ENCODE results near the gene UQCC2. TPM values are rescaled to one million over a fixed set of nuclear protein-coding genes. Genes with fewer than 3 reads are reported as not detected.

UQCC2 gene
- total RNA-seq, 1 donor from 2014 or later: 79.4 TPM

DNA sequence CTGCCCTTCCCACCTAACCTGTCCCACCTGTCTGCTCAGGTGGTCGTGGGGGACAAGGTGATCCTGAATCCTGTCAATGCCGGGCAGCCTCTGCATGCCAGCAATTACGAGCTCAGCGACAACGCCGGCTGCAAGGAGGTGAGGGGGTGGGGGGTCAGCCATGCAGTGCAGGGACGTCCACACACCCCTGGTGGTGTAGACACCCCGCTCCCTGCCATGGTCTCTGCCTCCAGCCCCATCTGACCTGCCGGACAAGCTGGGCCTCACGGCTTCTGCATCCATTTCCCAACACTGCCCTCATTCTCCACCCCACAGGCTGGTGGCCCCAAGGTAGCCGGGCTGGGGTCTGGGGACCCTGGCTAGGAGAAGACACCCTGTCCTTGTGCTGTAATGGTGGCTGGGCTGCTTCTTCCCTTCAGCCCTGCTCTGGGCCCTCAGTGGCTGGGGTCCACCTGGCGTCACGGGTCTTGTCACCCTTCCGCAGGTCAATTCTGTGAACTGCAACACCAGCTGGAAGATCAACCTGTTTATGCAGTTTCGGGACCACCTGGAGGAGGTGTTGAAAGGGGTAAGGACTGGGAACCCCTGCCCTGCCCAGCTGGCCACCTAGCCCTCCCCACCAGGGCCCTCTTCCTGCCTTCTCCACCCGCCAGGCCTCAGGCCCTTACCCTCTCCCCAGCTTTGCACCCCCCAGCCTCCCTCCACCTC is 52.4 kb downstream of the UQCC2 start:
- Mint-ChIP-seq H3K36me3 (no peaks in the 10 kb centered on the region), H3K9me3 (no peaks in the 10 kb centered on the region), H3K27me3 (ENCODE audit: low read depth) (no peaks in the 10 kb centered on the region), H3K4me1 (no peaks in the 10 kb centered on the region), H3K27ac (no peak overlapping the region), H3K4me3 (no peak overlapping the region)
- no peak for DNase-seq (ENCODE audit: low spot score in 2 of 2, unreplicated experiment in 2 of 2)
- TF ChIP-seq, protein P1, sequence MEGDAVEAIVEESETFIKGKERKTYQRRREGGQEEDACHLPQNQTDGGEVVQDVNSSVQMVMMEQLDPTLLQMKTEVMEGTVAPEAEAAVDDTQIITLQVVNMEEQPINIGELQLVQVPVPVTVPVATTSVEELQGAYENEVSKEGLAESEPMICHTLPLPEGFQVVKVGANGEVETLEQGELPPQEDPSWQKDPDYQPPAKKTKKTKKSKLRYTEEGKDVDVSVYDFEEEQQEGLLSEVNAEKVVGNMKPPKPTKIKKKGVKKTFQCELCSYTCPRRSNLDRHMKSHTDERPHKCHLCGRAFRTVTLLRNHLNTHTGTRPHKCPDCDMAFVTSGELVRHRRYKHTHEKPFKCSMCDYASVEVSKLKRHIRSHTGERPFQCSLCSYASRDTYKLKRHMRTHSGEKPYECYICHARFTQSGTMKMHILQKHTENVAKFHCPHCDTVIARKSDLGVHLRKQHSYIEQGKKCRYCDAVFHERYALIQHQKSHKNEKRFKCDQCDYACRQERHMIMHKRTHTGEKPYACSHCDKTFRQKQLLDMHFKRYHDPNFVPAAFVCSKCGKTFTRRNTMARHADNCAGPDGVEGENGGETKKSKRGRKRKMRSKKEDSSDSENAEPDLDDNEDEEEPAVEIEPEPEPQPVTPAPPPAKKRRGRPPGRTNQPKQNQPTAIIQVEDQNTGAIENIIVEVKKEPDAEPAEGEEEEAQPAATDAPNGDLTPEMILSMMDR (IDR thresholded peaks at IDR 0.05; ENCODE audit: unreplicated experiment): no peak

DNA sequence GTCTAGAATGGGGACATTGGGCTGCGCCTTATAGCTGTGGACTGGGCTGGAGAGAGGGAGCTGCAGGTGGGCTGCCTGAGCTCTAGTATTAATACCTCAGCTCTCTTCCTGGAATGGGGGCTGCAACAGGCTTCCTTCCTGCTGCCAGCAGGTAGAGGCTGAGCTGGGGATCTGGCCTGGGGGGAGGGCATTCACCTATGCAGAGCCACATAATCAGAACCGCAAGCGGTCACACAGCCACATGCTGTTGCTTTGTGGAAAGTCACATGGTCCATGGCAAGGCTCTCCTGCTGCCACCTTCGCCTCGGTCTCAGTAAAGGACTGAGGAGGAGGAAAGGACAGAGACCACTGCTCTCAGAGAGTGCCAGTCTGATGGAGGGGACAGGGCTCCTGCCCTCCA is 54.7 kb downstream of the UQCC2 start:
- H3K27ac Mint-ChIP-seq: no peak overlapping the region
- no peaks in the 10 kb centered on the region for H3K4me1 Mint-ChIP-seq
- H3K4me3 Mint-ChIP-seq: no peak overlapping the region
- no peaks in the 10 kb centered on the region for H3K9me3 Mint-ChIP-seq
- no peaks in the 10 kb centered on the region for H3K36me3 Mint-ChIP-seq
- no peaks in the 10 kb centered on the region for H3K27me3 Mint-ChIP-seq (ENCODE audit: low read depth)
- DNase-seq (ENCODE audit: low spot score in 2 of 2, unreplicated experiment in 2 of 2): no peak
- TF ChIP-seq, protein P1 (IDR thresholded peaks at IDR 0.05; ENCODE audit: unreplicated experiment): no peak

DNA sequence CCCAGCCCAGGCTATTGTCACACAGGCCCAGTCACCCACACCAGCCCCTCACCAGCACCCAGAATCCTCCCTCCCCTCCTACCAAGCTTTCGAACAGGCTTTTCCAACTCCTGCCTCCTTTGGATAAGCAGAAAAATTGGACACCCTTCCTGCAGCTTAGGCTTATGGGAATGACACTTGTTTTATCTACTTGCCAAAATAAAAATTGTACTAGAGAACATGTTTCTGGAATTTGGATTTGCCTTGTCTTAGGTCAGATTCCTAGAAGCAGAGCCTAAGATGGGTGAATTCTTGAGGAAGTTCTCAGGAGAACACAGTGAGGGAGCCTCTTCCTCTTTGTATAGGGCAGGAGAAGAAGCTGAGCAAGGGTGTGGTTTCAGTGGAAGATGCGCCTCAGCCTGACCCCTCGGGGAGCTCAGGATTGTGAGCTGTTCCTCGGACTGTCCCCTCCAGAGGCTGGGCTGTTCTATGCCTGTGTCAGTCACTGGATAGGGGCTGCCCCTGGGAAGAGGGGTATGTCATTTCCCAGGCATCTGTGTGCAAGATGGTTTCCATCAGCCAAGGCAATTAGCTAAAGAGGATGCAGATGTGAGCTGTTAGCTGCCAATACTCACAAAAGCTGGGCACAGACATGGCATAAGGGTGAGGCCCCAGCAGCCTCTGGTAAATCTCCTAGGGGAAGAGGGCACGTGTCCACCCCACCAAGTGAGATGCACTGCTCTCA is 56.5 kb downstream of the UQCC2 start:
- H3K27ac Mint-ChIP-seq: no peak overlapping the region
- no peaks in the 10 kb centered on the region for H3K27me3 Mint-ChIP-seq (ENCODE audit: low read depth)
- no peaks in the 10 kb centered on the region for H3K36me3 Mint-ChIP-seq
- no peak for DNase-seq (ENCODE audit: low spot score in 2 of 2, unreplicated experiment in 2 of 2)
- H3K9me3 Mint-ChIP-seq: no peaks in the 10 kb centered on the region
- H3K4me3 Mint-ChIP-seq: no peak overlapping the region
- no peaks in the 10 kb centered on the region for H3K4me1 Mint-ChIP-seq
- TF ChIP-seq, protein P1 (IDR thresholded peaks at IDR 0.05; ENCODE audit: unreplicated experiment): no peak

DNA sequence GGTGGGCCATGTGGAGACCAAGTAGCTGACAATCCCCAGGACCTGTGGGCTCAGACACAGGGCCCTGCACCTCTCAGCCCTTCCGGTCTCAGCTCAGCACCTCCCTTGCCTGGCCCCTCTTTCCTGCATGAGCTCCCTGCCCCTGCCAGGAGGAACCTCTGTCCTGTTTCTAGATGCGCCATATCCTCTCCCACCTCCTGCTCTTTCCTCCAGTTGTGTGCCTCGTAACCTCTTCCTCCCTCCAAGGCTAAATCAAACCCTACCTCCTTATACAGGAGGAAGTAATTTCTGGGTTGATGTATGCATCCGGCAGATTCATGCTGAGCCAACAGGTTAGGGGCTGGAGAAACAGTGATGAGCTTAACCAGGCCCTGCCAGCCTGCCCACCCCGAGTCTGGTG is 59.5 kb downstream of the UQCC2 start:
- no peaks in the 10 kb centered on the region for H3K9me3 Mint-ChIP-seq
- H3K4me1 Mint-ChIP-seq: no peaks in the 10 kb centered on the region
- H3K36me3 Mint-ChIP-seq: no peaks in the 10 kb centered on the region
- H3K27me3 Mint-ChIP-seq (ENCODE audit: low read depth): no peaks in the 10 kb centered on the region
- TF ChIP-seq, protein P1 (IDR thresholded peaks at IDR 0.05; ENCODE audit: unreplicated experiment): no peak
- H3K27ac Mint-ChIP-seq: no peak overlapping the region
- no peak for DNase-seq (ENCODE audit: low spot score in 2 of 2, unreplicated experiment in 2 of 2)
- H3K4me3 Mint-ChIP-seq: no peak overlapping the region

DNA sequence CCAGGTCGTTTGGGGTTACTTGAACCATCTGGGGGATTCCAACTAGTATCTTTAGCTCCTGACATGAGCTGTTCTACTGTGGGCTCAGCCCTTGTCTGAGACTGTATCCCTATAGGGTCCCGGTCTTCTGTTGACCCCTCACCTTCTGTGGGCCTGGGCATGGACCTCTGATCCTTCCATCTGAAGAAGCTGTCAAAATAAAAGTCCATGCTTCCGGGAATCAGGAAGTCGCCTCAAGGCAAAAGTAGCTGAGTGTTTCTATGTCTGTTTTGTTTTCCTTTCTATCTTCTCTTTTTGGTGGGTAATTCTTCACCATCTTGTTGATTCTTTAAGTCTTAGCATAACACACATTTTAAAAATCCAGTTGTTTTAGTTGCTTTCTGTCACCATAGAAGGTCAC is 60.1 kb downstream of the UQCC2 start:
- no peaks in the 10 kb centered on the region for H3K4me1 Mint-ChIP-seq
- H3K27ac Mint-ChIP-seq: no peak overlapping the region
- no peak overlapping the region for H3K4me3 Mint-ChIP-seq
- no peak for DNase-seq (ENCODE audit: low spot score in 2 of 2, unreplicated experiment in 2 of 2)
- H3K9me3 Mint-ChIP-seq: no peaks in the 10 kb centered on the region
- no peaks in the 10 kb centered on the region for H3K36me3 Mint-ChIP-seq
- H3K27me3 Mint-ChIP-seq (ENCODE audit: low read depth): no peaks in the 10 kb centered on the region
- TF ChIP-seq, protein P1 (IDR thresholded peaks at IDR 0.05; ENCODE audit: unreplicated experiment): no peak

Small RNA genes within 50 kb of the gene (microRNA-seq; reads per million reads assigned to microRNA genes)
- gene MIR3934: 0.88 reads per million

Other genes with a start within 250 kb of the UQCC2 start
- 14.0 to 15.1 TPM (median 15.0 TPM) in 3 replicates for gene BAK1, start 131.4 kb downstream of the UQCC2 start, total RNA-seq
- gene ITPR3, start 90.4 kb downstream of the UQCC2 start, total RNA-seq: 6.3 to 6.4 TPM (median 6.4 TPM) in 3 replicates
- 0.11 to 0.16 TPM in 2 of 3 replicates, not detected in the other for gene IP6K3, start 35.2 kb upstream of the UQCC2 start, total RNA-seq
- gene LEMD2, start 77.4 kb upstream of the UQCC2 start, total RNA-seq: 80.6 to 85.3 TPM (median 82.2 TPM) in 3 replicates
- not detected in 3 replicates for gene MLN, start 92.3 kb upstream of the UQCC2 start, total RNA-seq